ENCODE measurements around the gene ANKRD40CL. TPM values are rescaled to one million over a fixed set of nuclear protein-coding genes. Genes with fewer than 3 reads are reported as not detected.

Gene ANKRD40CL
- total RNA-seq, 1 experiment from 2014 or later: not detected

DNA sequence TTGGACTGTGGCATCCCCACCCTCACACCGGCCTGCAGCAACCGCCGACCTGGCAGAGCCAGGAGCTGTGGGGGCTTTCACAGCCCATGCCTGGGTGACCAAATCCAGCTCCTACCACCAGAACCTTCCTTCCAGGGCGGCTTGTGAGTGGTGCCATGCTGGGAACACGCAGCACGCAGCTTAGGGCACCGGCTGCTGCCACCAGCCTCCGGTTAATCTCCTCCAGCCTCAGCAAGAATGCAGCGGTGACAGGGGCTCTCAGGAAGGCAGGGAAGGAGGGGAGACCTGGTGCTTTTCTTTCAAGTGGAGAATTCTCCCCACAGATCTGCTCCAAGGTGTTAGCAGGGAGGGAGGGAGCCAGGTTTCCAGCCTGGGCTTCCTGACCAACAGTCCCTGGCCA is 32.3 kb upstream of the ANKRD40CL start:
- TF ChIP-seq SIN3A (IDR thresholded peaks at IDR 0.05; ENCODE audit: borderline replicate concordance, insufficient read depth, low read depth, low read length) (no peak), REST (IDR thresholded peaks at IDR 0.05; ENCODE audit: insufficient read depth in 1 of 2, low read depth in 2 of 2, low read length in 1 of 2) (no peak), TCF7L2 (IDR thresholded peaks at IDR 0.05; ENCODE audit: low read depth, low read length) (no peak), POLR2AphosphoS5 (IDR thresholded peaks at IDR 0.05; ENCODE audit: low read depth, low read length) (no peak)
- H3K4me1 ChIP-seq (ENCODE audit: control insufficient read depth, insufficient read depth, low read length): peaks cover 4% of the 10 kb centered on the region; the same call in 1 of the 2 replicates
- H3K4me3 ChIP-seq (ENCODE audit: low read depth in 2 of 2, low read length in 2 of 2): no peak overlapping the region
- ChIA-PET CTCF (no interaction called here), POLR2A (no interaction called here)
- no peaks in the 10 kb centered on the region for H3K9me3 ChIP-seq (ENCODE audit: control insufficient read depth, insufficient read depth, low read depth, low read length)
- ATAC-seq (no peak), DNase-seq (ENCODE audit: low read depth, low spot score) (no peak)
- in situ Hi-C loops (cut with HindIII; ENCODE audit: low pct_unique_long_range_greater_than_20kb, low sequenced_read_pairs) (no loop called here), intact Hi-C loops (cut with micrococcal nuclease; ENCODE audit: unreplicated experiment) (no loop called here)
- H3K27ac ChIP-seq (ENCODE audit: low read length): no peak overlapping the region
- H3K27me3 ChIP-seq (ENCODE audit: control insufficient read depth, insufficient read depth, low read length): no peaks in the 10 kb centered on the region
- BruUV-seq (replicated peaks): no TSS peak
- H3K36me3 ChIP-seq (ENCODE audit: control insufficient read depth, insufficient read depth, low read length): no peaks in the 10 kb centered on the region

DNA sequence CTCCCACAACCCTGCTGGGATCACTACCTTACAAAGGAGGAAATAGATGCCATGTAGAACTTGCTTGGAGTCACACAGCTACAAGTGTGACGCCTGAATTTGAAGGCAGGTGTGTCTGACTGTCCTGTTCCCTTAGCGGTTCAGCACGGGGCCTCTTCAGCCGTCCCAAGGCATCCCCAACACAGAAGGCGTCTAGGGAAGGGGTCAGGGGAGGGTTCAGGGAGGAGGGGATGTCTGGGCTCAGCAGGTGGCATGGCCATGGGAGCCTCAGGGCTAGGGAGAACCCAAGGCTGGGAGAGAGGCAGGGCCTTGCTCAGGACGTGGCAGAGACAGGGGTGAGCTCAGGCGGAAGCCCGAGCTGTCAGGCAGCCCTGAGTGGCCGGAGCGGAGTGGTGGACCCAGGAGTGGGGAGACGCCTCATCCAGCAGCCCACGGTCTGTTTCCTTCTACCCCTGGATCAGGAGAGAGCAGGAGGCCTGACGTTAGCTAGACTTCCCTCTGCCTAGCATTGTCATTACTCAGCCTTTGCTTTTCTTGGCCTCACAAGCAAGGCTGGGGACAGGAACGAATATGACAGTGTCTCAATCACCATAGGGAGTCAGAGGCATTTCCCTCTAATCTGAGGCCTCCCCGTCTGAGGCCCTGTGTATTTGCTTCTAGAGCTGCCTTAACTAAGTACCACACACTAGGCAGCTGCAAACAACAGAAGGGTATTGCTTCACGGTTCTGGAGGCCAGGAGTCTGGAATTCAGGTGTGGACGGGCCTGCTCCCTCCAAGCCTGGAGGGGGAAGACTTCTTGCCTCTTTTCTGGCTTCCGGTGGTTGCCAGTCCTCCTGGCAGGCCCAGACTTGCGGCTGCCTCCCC is 31.3 kb upstream of the ANKRD40CL start:
- H3K4me1 ChIP-seq (ENCODE audit: control insufficient read depth, insufficient read depth, low read length): peaks cover 4% of the 10 kb centered on the region; the same call in 1 of the 2 replicates
- peak; percentile 27; the same call in 1 of the 2 replicates for ATAC-seq
- ChIA-PET CTCF (no interaction called here), POLR2A (no interaction called here)
- H3K36me3 ChIP-seq (ENCODE audit: control insufficient read depth, insufficient read depth, low read length): no peaks in the 10 kb centered on the region
- H3K9me3 ChIP-seq (ENCODE audit: control insufficient read depth, insufficient read depth, low read depth, low read length): no peaks in the 10 kb centered on the region
- BruUV-seq (replicated peaks): no TSS peak
- in situ Hi-C loops (cut with HindIII; ENCODE audit: low pct_unique_long_range_greater_than_20kb, low sequenced_read_pairs): no loop called here
- no peaks in the 10 kb centered on the region for H3K27me3 ChIP-seq (ENCODE audit: control insufficient read depth, insufficient read depth, low read length)
- no peak for DNase-seq (ENCODE audit: low read depth, low spot score)
- intact Hi-C loops (cut with micrococcal nuclease; ENCODE audit: unreplicated experiment): no loop called here
- no peak for TF ChIP-seq CTCF (IDR thresholded peaks at IDR 0.05)
- no peak for TF ChIP-seq REST (IDR thresholded peaks at IDR 0.05; ENCODE audit: insufficient read depth in 1 of 2, low read depth in 2 of 2, low read length in 1 of 2)
- TF ChIP-seq TCF7L2 (IDR thresholded peaks at IDR 0.05; ENCODE audit: low read depth, low read length): no peak
- no peak for TF ChIP-seq SIN3A (IDR thresholded peaks at IDR 0.05; ENCODE audit: borderline replicate concordance, insufficient read depth, low read depth, low read length)
- no peak for TF ChIP-seq POLR2AphosphoS5 (IDR thresholded peaks at IDR 0.05; ENCODE audit: low read depth, low read length)
- no peak overlapping the region for H3K27ac ChIP-seq (ENCODE audit: low read length)
- no peak overlapping the region for H3K4me3 ChIP-seq (ENCODE audit: low read depth in 2 of 2, low read length in 2 of 2)

Data from Panc1 (cell line).